ENCODE data around the gene STYXL2. TPM values are rescaled to one million over a fixed set of nuclear protein-coding genes. Genes with fewer than 3 reads are reported as not detected.

Gene STYXL2
- polyA plus RNA-seq, 12 donors, result 34.2 to 146 (median 99.8) TPM; not detected in 1

- no peak for DNase-seq
Observed at GRCh38 chr1:167076136-167076710, 17.7 kb upstream of the STYXL2 start.

- no peak for DNase-seq
Observed at GRCh38 chr1:167077128-167077867, 16.6 kb upstream of the STYXL2 start.

DNA sequence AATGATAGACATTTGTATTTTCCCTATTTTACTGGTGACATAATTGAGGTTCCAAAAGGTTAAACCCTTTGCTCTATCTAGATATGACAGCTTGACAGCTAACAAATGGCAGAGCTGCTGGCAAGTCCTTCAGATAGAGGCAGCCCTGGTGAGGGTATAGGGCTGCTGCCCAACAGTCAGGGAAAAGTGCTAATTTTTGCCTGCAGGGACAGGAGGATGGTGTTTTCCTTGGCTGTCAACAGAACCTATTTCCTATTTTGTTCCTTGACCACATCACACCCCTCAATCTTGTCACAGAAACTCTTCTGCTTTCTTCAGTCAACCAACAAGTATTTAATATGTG, 16.0 kb upstream of the STYXL2 start:
- DNase-seq, result no peak

GRCh38 chr1:167081594-167082156, 12.2 kb upstream of the STYXL2 start:
- no peak for DNase-seq

DNA sequence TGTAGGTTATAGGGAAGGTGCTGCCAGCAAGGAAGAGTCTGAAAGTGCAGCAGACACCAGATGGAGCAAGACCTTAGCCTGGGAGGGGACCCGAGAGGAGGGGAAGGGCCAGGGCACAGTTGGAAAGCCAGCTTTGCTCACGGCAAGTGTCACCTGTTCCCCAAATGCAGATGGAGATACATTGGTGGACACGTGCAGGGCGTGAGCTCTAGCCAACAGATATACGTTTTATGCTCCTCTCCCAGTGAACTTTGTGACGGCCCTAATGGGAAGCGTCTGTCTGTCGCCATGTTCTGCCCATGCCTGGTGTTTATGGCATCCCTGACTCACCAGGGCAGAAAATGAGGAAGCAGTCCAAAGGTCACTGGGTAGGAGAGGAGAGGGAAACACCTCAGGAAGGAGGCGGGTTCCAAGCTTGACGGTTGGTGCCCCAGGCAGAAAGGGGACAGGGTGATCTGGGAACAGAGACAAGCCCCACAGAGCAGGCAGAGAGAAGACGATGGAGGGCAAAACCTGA, 11.3 kb upstream of the STYXL2 start:
- DNase-seq, result no peak

DNA sequence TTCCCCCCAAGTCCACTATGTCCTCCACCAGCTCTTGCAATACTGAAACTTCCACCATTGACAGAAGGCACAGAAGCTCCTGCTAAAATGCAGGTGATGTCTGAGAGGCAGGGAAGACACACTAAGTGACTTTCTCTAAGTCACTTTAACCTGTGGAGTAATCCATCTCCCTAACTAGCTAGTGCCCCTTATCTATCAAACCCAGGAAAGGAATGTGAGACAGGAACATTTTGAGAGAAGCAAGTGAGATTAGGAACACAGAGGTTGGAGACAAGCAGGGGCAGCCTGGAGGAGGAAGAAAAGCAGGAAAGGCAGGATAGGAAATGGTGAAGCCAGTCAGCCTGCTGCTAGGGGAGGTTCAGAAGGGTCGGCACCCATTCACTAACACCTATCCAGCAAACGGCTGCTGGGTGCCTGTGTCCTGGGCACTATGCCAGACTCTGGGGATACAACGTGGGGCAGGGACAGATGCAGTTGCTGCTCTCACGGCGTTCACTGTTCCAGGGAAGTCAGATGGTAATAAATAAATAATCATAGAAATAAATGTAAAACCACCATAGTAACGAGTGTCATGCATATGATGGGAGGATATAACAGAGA, 10.7 kb upstream of the STYXL2 start:
- DNase-seq, result no peak

- no peak for DNase-seq
Observed at GRCh38 chr1:167083871-167084270, 10.0 kb upstream of the STYXL2 start.

DNA sequence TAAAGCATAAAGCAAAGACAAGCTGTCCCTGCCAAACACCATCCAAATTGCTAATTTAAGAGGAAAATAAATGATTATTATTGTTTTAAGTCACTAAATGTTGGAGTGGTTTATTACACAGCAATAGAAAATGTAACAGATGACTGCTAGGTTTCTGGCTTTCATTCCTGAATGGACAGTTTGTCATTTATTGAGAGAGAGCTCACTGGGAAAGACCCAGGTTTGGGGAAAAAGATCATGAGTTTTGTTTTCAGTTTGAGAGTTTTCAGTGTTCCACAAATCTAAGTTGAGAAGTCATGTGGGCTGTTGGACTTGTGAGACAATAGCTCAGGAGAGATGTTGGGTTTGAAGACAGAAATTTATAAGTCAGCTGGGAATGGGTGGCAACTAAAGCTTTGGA, 9.1 kb upstream of the STYXL2 start:
- no peak for DNase-seq

DNA sequence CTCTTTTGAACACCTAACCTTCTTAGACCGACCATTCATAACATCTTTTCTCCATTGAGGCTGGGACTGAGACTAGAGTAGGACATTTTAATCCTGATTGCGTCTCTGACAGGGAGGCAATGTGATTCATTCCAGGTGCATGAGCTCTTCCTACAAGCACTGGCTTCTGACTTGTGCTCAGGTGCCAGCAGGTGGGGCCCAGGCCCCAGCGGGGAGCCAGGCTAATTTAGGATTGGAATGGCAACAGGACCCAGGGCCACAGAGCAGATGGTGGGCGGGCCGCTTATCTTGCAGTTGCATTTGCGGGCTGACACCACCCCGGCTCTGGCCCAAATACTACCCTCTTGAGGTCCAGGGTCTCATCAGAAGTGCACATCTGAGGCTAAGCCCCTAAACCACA, 7.8 kb upstream of the STYXL2 start:
- no peak for DNase-seq

DNA sequence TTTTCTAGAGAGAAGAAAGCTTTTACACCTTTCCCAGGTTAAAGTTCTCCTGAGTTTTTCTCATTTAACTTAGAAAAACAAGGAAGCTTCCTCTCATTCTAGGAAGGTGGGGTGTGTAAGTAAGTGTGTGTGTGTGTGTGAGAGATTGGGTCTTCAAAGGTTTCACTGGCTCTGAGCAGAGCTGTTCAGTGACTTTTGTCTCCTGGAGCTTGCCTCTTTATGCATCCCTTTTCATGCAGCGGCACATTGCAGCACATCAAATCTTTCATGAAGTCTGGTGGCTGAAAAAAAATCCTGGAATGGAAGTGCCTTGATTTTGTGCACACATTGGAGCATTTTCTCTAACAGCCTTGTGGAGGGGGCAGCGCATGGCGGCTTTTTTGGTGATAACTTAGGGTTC, 7.1 kb upstream of the STYXL2 start:
- DNase-seq, result no peak

GRCh38 chr1:167088746-167089417, 5.0 kb upstream of the STYXL2 start:
- no peak for DNase-seq

- DNase-seq, result no peak
Observed at GRCh38 chr1:167089939-167090313, 3.9 kb upstream of the STYXL2 start.

- DNase-seq, result no peak
Observed at GRCh38 chr1:167090314-167090942, 3.4 kb upstream of the STYXL2 start, which contains the start of gene GPA33. Gene GPA33 (minus strand): TSS chr1:167090377. CDS start chr1:167090287, 90 bp downstream.

DNA sequence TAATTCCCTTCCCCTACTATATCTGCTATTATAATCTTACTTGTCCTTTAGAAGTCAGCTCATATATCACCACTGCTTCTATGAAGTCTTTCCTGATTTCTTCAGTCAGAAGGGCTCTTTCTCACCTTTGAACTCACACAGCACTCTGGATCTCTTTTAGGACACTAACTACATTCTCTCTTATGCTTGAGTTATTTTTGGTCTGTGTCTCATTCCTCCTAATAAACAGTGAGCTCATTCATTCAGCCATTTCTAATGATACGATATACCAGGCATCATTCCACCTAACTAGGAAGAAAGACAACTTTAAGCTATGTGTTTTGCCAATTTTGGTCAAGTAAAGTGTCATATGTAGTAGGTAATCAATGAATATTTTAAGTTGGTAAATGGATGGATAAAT, 1.2 kb upstream of the STYXL2 start:
- no peak for DNase-seq

GRCh38 chr1:167094690-167095089, 815 bp downstream of the STYXL2 start:
- no peak for DNase-seq

- DNase-seq, result no peak
Observed at GRCh38 chr1:167095368-167095767, 1.5 kb downstream of the STYXL2 start.

GRCh38 chr1:167099851-167100250, 6.0 kb downstream of the STYXL2 start:
- no peak for DNase-seq

GRCh38 chr1:167100730-167101129, 6.9 kb downstream of the STYXL2 start:
- DNase-seq, result no peak

GRCh38 chr1:167101754-167102153, 7.9 kb downstream of the STYXL2 start:
- DNase-seq, result no peak

- DNase-seq, result no peak
Observed at GRCh38 chr1:167102906-167103573, 9.2 kb downstream of the STYXL2 start.

DNA sequence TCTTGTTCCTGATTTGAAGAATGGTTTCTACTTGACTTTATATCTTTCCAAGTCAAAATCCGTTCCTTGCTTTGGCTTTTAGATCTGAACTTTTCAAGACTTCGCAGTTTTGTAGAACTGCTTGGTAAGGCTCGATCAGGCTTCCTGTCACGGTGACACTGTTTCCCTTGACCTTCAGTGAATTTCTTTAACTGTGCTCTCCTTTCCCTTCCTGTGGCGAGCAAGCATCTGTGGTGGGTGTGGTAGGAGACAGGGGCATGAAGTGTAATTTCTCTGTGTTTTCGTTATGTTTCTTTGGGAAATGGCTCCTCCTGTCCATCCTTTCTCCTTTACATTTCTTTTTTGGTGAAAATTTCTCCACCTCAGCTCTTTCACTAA, 10.4 kb downstream of the STYXL2 start:
- DNase-seq, result no peak

All from muscle of arm (tissue), 12 donors.